ENCODE measurements around the gene GAS2L3. TPM values are rescaled to one million over a fixed set of nuclear protein-coding genes. Genes with fewer than 3 reads are reported as not detected.

GAS2L3 gene
- total RNA-seq, 2 donors from 2014 or later, result 23.5 to 56.0 TPM

GRCh38 chr12:100651694-100652093, 78.2 kb downstream of the GAS2L3 start:
- Histone ChIP-seq H3K36me3 (no peaks in the 10 kb centered on the region), H3K4me1 (no peaks in the 10 kb centered on the region), H3K4me3 (no peak overlapping the region), H3K9ac (ENCODE audit: low read depth in 2 of 2, low read length in 2 of 2) (no peak overlapping the region), H3K27me3 (no peaks in the 10 kb centered on the region), H3K27ac (no peak overlapping the region), H3K9me3 (no peaks in the 10 kb centered on the region)
- intact Hi-C loops (cut with DNase I), result no loop called here
- TF ChIP-seq CTCF (IDR thresholded peaks at IDR 0.05), result no peak
- DNase-seq, result no peak

DNA sequence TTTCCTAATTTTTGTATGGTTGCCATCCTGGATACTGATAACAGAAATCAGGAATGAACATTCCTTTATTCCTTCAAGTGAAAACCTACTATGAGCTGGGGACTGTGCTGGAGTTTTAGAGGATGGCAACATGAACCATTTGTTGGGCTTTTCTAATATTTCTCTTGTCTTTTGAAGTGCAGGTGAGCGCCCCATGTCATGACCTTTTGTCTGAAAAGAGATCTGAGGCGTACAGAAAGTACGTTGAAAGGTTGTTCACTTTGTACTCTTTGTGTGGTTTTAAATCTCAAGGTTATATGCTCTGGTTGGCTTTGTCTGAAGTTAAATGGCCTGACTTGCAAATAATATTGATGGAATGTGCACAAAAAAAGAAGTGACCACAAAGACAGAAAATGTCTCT, 79.0 kb downstream of the GAS2L3 start:
- H3K9ac ChIP-seq (ENCODE audit: low read depth in 2 of 2, low read length in 2 of 2), result no peak overlapping the region
- no peaks in the 10 kb centered on the region for H3K9me3 ChIP-seq
- H3K4me3 ChIP-seq, result no peak overlapping the region
- DNase-seq, result no peak
- no peak for TF ChIP-seq CTCF (IDR thresholded peaks at IDR 0.05)
- intact Hi-C loops (cut with DNase I), result no loop called here
- H3K27me3 ChIP-seq, result no peaks in the 10 kb centered on the region
- H3K36me3 ChIP-seq, result no peaks in the 10 kb centered on the region
- no peaks in the 10 kb centered on the region for H3K4me1 ChIP-seq
- H3K27ac ChIP-seq, result no peak overlapping the region

GRCh38 chr12:100656141-100656540, 82.7 kb downstream of the GAS2L3 start:
- Histone ChIP-seq H3K27me3 (no peaks in the 10 kb centered on the region), H3K9ac (ENCODE audit: low read depth in 2 of 2, low read length in 2 of 2) (no peak overlapping the region), H3K27ac (no peak overlapping the region), H3K4me3 (no peak overlapping the region), H3K36me3 (no peaks in the 10 kb centered on the region), H3K9me3 (no peaks in the 10 kb centered on the region), H3K4me1 (no peaks in the 10 kb centered on the region)
- no peak for TF ChIP-seq CTCF (IDR thresholded peaks at IDR 0.05)
- intact Hi-C loops (cut with DNase I), result no loop called here
- DNase-seq, result no peak

- Histone ChIP-seq H3K9me3 (no peaks in the 10 kb centered on the region), H3K27ac (no peak overlapping the region), H3K4me3 (no peak overlapping the region), H3K4me1 (no peaks in the 10 kb centered on the region), H3K9ac (ENCODE audit: low read depth in 2 of 2, low read length in 2 of 2) (no peak overlapping the region), H3K36me3 (no peaks in the 10 kb centered on the region), H3K27me3 (no peaks in the 10 kb centered on the region)
- TF ChIP-seq CTCF (IDR thresholded peaks at IDR 0.05), result no peak
- no peak for DNase-seq
- intact Hi-C loops (cut with DNase I), result no loop called here
These were observed 83.4 kb downstream of the GAS2L3 start for GRCh38 chr12:100656856-100657255.

GRCh38 chr12:100661300-100661951, 87.9 kb downstream of the GAS2L3 start:
- Histone ChIP-seq H3K4me3 (no peak overlapping the region), H3K27me3 (no peaks in the 10 kb centered on the region), H3K4me1 (no peaks in the 10 kb centered on the region), H3K9ac (ENCODE audit: low read depth in 2 of 2, low read length in 2 of 2) (no peak overlapping the region), H3K9me3 (no peaks in the 10 kb centered on the region), H3K36me3 (no peaks in the 10 kb centered on the region), H3K27ac (no peak overlapping the region)
- no peak for TF ChIP-seq CTCF (IDR thresholded peaks at IDR 0.05)
- intact Hi-C loops (cut with DNase I), result loop anchor here (10.0 kb wide), 1 partner anchor 277 kb away; no protein-coding TSS in a partner anchor
- no peak for DNase-seq

All from colonic mucosa (tissue), 4 donors.